ENCODE measurements around the gene ITGAE.
"Not testable (repeated sequence)": the region's sequence is repeated elsewhere in the genome, so short reads cannot be mapped to it uniquely, and the experiment has no call there.

The ITGAE gene

DNA sequence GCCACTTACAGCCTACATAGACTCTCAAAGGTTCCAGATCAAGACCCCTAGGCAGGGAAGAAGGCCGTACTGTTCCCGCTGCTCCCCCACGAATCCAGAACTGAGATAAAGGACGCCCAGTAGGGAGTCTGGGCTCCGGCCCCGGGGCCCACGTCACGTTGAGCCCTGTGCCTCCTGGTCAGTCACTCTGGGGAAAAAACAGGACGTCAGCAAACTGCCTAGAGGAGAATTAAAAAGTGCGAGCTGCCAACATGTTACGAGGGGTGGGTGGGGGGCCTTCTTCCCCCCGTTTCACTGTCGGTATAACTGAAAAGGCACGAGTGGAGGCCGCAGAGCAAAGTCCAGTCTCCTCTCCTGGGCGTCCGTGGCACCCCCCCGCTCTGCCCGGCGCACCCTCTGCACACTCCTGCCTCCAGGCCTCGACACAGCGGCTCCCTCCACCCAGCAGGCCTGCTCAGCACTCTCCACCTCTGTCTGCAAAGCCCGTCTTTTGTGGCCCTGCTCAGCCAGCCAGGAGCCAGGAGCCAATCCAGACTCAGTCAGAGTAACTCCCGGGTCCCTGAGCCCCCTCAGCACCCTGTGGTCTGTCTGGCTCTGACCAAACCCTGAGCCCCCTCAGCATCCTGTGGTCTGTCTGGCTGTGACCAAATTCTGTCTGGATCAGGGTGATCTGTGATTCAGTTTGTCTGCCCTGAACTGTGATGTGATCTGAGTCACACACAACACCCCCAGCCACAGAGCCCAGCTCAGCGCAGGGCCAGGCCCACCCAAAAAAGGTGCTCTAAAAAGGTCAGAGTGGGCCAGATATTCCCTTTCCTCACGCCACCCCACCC, 6.2 kb downstream of the ITGAE start:
- Mint-ChIP-seq H3K27me3 (no peaks in the 10 kb centered on the region), H3K36me3 (no peaks in the 10 kb centered on the region), H3K9me3 (no peaks in the 10 kb centered on the region), H3K27ac (peak overlapping the region; percentile 81), H3K4me1 (peaks cover 42% of the 10 kb centered on the region), H3K4me3 (peak overlapping the region; percentile 47)
- ATAC-seq (ENCODE audit: low read depth) = no peak
- no peak for DNase-seq (ENCODE audit: low spot score in 2 of 2)

DNA sequence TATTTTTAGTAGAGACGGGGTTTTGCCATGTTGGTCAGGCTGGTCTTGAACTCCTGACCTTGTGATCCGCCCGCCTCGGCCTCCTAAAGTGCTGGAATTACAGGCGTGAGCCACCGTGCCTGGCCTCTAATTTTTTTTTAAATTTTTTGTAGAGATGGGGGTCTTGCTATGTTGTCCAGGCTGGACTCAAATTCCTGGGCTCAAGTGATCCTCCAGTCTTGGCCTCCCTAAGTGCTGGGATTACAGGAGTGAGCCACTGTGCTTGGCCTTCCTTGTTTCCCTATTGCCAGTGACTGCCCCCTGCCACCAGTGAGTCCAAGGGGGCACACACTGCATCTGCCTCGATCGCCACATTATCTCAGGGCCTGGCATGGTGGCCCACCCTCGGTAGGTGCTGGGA, 6.8 kb downstream of the ITGAE start:
- H3K27me3 Mint-ChIP-seq; H3K4me3 Mint-ChIP-seq; H3K36me3 Mint-ChIP-seq; ATAC-seq (ENCODE audit: low read depth); DNase-seq (ENCODE audit: low spot score in 2 of 2); H3K27ac Mint-ChIP-seq; H3K9me3 Mint-ChIP-seq: not testable (repeated sequence)
- peaks cover 38% of the 10 kb centered on the region for H3K4me1 Mint-ChIP-seq

DNA sequence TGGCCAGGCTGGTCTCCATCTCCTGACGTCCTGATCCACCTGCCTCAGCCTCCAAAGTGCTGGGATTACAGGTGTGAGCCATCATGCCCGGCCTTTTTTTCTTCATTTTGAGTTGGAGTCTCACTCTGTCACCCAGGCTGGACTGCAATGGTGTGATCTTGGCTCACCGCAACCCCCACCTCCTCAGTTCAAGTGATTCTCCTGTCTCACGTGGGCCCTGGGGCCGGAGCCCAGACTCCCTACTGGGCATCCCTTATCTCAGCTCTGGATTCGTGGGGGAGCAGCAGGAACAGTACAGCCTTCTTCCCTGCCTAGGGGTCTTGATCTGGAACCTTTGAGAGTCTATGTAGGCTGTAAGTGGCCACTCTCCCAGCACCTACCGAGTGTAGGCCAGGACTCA, 7.7 kb downstream of the ITGAE start:
- H3K27me3 Mint-ChIP-seq; DNase-seq (ENCODE audit: low spot score in 2 of 2); H3K4me3 Mint-ChIP-seq; H3K9me3 Mint-ChIP-seq; ATAC-seq (ENCODE audit: low read depth); H3K36me3 Mint-ChIP-seq; H3K27ac Mint-ChIP-seq: not testable (repeated sequence)
- H3K4me1 Mint-ChIP-seq = peaks cover 30% of the 10 kb centered on the region

DNA sequence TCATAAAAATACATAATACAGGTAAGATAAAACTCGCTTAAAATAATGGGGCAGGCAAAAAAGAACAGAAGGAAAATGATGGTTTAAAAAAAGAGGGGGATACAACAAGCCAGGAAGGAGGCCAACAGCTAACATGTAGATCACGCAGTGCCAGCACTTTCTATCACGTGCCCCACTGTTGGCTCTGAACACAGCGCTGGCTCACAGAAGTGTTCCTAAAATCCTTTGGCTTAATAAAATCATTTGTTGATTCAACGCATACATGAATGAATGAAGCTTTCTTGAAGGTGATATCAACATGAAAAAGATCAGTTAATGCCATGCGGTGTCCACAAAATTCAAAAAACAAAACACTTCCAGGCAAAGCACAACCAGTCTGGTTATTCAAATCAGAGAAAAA, 8.5 kb downstream of the ITGAE start:
- Mint-ChIP-seq H3K4me3 (no peak overlapping the region), H3K36me3 (no peaks in the 10 kb centered on the region), H3K4me1 (peaks cover 26% of the 10 kb centered on the region), H3K27me3 (no peaks in the 10 kb centered on the region), H3K27ac (no peak overlapping the region), H3K9me3 (no peaks in the 10 kb centered on the region)
- no peak for ATAC-seq (ENCODE audit: low read depth)
- DNase-seq (ENCODE audit: low spot score in 2 of 2) = no peak

DNA sequence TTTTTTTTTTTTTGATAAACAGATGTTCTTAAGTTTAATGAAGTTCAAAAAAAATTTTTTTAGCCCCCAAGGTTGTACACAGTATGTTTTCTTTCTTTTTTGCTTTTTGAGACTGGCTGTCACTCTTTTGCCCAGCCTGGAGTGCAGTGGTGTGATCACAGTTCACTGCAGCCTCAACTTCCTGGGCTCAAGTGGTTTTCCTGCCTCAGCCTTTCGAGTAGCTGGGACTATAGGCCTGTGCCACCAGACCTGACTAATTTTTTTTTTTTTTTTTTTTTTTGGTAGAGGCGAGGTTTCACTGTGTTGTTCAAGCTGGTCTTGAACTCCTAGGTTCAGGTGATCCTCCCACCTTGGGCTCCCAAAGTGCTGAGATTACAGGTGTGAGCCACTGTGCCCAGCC, 12.8 kb downstream of the ITGAE start:
- H3K4me3 Mint-ChIP-seq = no peak overlapping the region
- no peaks in the 10 kb centered on the region for H3K9me3 Mint-ChIP-seq
- peaks cover 9% of the 10 kb centered on the region for H3K4me1 Mint-ChIP-seq
- H3K27ac Mint-ChIP-seq = no peak overlapping the region
- no peak for ATAC-seq (ENCODE audit: low read depth)
- no peaks in the 10 kb centered on the region for H3K27me3 Mint-ChIP-seq
- H3K36me3 Mint-ChIP-seq = no peaks in the 10 kb centered on the region
- DNase-seq (ENCODE audit: low spot score in 2 of 2) = no peak

DNA sequence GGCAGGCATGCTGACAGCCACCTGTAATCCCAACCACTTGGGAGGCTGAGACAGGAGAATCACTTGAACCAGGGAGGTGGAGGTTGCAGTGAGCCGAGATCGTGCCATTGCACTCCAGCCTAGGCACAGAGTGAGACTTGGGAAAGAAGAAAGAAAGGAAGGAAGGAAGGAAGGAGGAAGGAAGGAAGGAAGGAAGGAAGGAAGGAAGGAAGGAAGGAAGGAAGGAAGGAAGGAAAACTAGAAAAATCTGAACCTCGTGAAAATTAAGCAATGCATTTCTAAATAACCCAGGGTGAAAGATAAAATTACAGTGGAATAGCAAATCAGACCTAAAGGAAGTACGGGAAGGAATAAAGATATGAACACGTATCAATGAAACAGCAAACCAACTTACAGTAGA, 15.7 kb downstream of the ITGAE start:
- H3K4me1 Mint-ChIP-seq, H3K27ac Mint-ChIP-seq, H3K4me3 Mint-ChIP-seq: not testable (repeated sequence)

DNA sequence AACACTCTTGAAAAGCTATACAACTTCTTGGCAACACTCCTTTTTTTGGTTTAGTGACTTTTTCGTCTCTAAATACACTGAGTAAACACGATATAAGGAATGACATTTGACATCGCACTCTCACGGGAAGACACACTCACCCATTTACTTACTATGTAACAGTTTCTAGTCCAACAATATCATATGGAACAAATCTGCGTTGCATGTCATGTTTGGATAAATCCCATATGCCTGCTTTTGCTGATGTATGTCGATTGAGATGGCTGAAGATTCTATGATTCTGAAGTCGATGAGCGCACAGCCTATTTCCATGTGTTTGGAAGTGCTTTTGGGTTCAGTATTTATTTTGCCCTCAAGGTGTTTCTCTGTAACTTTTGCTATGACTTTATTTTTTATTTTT, 18.2 kb downstream of the ITGAE start:
- DNase-seq (ENCODE audit: low spot score in 2 of 2) (no peak), ATAC-seq (ENCODE audit: low read depth) (no peak)
- Mint-ChIP-seq H3K36me3 (no peaks in the 10 kb centered on the region), H3K27me3 (no peaks in the 10 kb centered on the region), H3K4me3 (no peak overlapping the region), H3K27ac (no peak overlapping the region), H3K9me3 (no peaks in the 10 kb centered on the region), H3K4me1 (peaks cover 3% of the 10 kb centered on the region)

More for the DNA sequence above, 15.7 kb downstream of the ITGAE start:
- not testable (repeated sequence) for H3K9me3 Mint-ChIP-seq; DNase-seq (ENCODE audit: low spot score in 2 of 2); H3K27me3 Mint-ChIP-seq; H3K36me3 Mint-ChIP-seq; ATAC-seq (ENCODE audit: low read depth)

DNA sequence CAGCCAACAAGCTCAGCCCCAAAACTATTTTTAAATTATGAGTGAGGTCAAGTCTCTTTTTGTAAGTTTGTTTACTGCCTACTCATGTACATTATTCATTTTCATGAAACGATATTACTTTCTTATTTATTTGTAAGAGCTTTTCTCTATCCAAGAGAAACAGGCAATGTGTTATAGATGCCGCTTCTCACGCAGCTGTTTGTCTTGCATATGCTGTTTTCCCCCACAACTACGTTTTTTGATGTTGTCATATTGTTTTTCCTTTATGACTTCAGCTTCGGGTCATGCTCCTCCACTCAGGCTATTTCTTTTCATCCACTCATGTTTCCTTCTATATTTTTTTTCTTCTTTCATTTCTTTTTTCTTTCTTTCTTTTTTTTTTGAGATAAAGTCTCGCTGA, 20.0 kb downstream of the ITGAE start:
- no peaks in the 10 kb centered on the region for H3K36me3 Mint-ChIP-seq
- H3K4me1 Mint-ChIP-seq = peaks cover 3% of the 10 kb centered on the region
- H3K27me3 Mint-ChIP-seq = no peaks in the 10 kb centered on the region
- H3K4me3 Mint-ChIP-seq = no peak overlapping the region
- DNase-seq (ENCODE audit: low spot score in 2 of 2) = no peak
- H3K27ac Mint-ChIP-seq = no peak overlapping the region
- ATAC-seq (ENCODE audit: low read depth) = no peak
- no peaks in the 10 kb centered on the region for H3K9me3 Mint-ChIP-seq

DNA sequence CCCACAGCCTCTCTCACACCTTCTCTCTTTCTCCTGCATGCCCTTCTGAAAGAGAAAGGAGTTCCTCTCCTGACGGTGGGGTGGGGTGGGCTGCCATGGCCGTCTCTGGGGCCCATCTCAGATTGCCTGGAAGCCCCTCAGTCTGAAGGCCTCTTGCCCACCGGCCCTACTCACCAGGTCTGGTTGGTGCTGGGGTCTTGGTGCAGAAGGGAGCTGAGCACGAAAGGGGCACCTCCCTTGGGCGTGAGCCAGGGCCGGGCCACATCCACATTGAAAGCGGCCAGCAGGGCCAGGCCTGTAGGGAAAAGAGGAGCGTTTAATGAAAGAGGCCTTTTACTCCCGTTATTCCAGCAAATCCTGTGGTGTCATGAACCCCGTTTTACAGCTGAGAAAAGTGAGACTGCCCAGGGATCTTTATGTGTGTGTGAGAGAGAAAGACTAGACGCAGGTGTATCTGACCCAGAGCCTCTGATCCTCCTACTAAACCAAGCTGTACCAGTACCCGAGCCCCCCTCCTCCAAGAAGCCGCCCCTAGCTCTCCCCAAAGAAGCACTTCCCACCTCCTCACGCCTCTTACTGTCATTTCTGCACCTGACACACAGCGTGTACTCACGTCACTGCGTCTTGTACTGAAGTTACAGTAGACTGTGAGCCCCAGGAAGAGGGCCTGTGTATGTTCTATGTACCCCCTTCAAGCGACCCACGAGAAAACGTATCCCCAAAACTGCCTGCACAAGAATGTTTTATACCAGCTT, 23.4 kb downstream of the ITGAE start:
- Mint-ChIP-seq H3K27ac (no peak overlapping the region), H3K9me3 (no peaks in the 10 kb centered on the region), H3K27me3 (no peaks in the 10 kb centered on the region)

DNA sequence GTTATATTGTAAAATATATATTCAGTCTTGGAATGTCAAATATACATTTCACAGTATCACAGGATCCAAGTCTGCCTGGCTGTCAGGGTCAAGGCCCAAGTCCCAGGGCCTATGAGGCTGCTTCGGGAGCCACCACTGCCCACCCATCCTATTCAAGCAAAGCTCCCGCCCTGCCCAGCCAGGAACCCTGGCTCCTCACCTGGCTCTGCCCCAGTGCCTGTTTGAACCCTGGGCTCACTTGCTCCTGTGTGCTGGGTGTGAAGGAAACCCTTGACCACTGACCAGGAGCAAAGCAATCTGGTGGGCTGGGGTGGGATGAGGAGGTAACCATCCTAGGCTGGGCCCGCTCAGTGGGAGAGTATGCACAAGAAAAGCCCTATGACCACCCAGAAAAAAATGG, 27.0 kb downstream of the ITGAE start:
- H3K4me1 Mint-ChIP-seq = peaks cover 11% of the 10 kb centered on the region
- no peaks in the 10 kb centered on the region for H3K9me3 Mint-ChIP-seq
- no peaks in the 10 kb centered on the region for H3K27me3 Mint-ChIP-seq
- H3K36me3 Mint-ChIP-seq = no peaks in the 10 kb centered on the region
- H3K27ac Mint-ChIP-seq = no peak overlapping the region
- DNase-seq (ENCODE audit: low spot score in 2 of 2) (no peak), ATAC-seq (ENCODE audit: low read depth) (no peak)
- H3K4me3 Mint-ChIP-seq = no peak overlapping the region

More for the DNA sequence above, 23.4 kb downstream of the ITGAE start:
- Mint-ChIP-seq H3K4me1 (no peaks in the 10 kb centered on the region), H3K4me3 (no peak overlapping the region), H3K36me3 (no peaks in the 10 kb centered on the region)
- DNase-seq (ENCODE audit: low spot score in 2 of 2) (no peak), ATAC-seq (ENCODE audit: low read depth) (no peak)

DNA sequence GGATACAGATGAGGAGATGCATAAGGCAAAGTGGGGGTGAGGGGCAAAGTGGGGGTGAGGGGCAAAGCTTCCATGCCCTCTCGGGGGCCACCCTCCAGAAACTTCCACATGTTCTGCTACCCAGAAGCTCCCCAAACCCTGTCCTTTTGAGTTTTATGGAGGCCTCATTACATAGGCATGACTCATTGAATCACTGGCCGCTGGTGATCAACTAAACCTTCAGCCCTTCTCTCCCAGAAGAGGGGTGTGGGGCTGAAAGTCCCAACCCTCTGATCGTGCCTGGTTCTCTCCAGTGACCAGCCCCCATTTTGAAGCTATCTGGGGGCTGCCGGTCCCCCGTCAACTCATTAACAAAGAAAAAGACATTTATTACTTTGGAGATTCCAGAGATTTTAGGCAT, 27.5 kb downstream of the ITGAE start:
- DNase-seq (ENCODE audit: low spot score in 2 of 2) = no peak
- Mint-ChIP-seq H3K4me3 (no peak overlapping the region), H3K4me1 (peaks cover 11% of the 10 kb centered on the region), H3K36me3 (no peaks in the 10 kb centered on the region), H3K9me3 (no peaks in the 10 kb centered on the region), H3K27ac (no peak overlapping the region), H3K27me3 (no peaks in the 10 kb centered on the region)
- ATAC-seq (ENCODE audit: low read depth) = no peak

DNA sequence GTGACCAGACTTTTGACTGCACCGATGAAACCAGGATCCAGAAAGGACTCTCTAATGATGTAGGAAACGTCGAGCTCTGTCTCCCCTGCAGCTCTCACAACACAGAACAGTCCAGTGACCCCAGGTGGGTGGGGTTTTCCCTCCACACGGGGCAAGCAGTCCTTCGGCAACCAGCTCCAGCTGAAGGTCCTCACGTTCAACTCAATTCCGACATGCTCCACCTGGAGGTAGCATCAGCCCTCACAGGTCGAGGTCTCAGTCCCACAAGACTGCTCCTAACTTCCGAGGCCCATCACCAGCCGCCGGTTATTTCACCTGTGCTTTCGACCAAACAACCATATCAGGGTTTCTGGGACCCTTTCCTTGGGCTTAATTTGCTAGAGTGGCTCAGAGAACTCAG, 28.2 kb downstream of the ITGAE start:
- Mint-ChIP-seq H3K4me3 (no peak overlapping the region), H3K27me3 (no peaks in the 10 kb centered on the region), H3K27ac (no peak overlapping the region), H3K9me3 (no peaks in the 10 kb centered on the region), H3K36me3 (no peaks in the 10 kb centered on the region), H3K4me1 (peaks cover 11% of the 10 kb centered on the region)
- no peak for ATAC-seq (ENCODE audit: low read depth)
- DNase-seq (ENCODE audit: low spot score in 2 of 2) = no peak

DNA sequence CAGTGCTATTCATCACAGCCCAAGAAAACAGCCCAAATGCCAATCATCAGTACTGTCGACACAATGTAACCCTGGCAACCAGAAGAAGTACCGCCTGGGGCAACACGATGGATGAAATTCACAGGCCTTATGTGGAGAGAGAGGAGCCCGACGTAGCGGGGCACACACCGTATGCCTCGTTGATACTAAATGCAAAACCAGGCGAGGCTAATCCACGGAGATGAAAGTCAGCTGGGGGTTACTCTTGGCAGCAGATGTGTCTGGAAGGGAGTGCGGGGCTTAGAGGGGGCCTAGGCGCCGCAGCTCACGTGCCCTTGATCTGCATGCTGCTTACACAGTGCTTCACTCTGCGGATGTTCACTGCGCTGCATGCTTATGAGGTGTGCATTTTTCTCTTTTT, 29.8 kb downstream of the ITGAE start:
- Mint-ChIP-seq H3K4me3 (no peak overlapping the region), H3K9me3 (no peaks in the 10 kb centered on the region), H3K27me3 (no peaks in the 10 kb centered on the region), H3K27ac (no peak overlapping the region), H3K36me3 (no peaks in the 10 kb centered on the region), H3K4me1 (peaks cover 13% of the 10 kb centered on the region)
- ATAC-seq (ENCODE audit: low read depth) (no peak), DNase-seq (ENCODE audit: low spot score in 2 of 2) (no peak)

DNA sequence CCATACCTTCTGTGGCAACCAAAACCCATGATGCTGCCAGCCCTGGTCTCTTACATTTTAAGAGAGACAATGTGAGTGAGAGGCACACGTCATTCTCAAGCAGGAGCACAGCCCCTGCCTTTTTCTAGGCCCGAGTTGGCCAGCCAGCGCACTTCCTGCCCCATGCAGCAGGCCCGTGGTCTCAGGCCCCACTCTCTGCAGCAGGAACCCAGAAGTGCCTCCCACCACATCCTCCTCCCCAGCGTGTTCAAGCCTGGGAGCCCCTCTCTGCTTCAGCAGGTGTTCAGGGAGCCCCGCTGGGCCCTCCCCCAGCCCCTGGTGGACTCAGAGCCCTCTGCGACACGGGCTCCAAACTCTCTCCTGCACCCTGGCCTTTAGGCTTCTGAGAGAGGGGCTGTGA, 30.5 kb downstream of the ITGAE start:
- peaks cover 17% of the 10 kb centered on the region for H3K4me1 Mint-ChIP-seq
- no peaks in the 10 kb centered on the region for H3K9me3 Mint-ChIP-seq
- H3K27ac Mint-ChIP-seq = no peak overlapping the region
- no peaks in the 10 kb centered on the region for H3K27me3 Mint-ChIP-seq
- H3K36me3 Mint-ChIP-seq = no peaks in the 10 kb centered on the region
- DNase-seq (ENCODE audit: low spot score in 2 of 2) (no peak), ATAC-seq (ENCODE audit: low read depth) (peak; percentile 85)
- no peak overlapping the region for H3K4me3 Mint-ChIP-seq

Measured in memory B cell (primary cell).